SH-SY5Y (cell line): ENCODE results near the gene GRM2.

Source experiments
- GATA2 ChIP-seq: IDR thresholded peaks from 2 replicates; pipeline ENCODE4 v1.6.1; 2011; ENCODE audit warnings: mild to moderate bottlenecking, low read depth, low read length
- GATA3 ChIP-seq: IDR thresholded peaks from 2 replicates; pipeline ENCODE4 v1.6.1; 2011; ENCODE audit warnings: low read depth, mild to moderate bottlenecking, low read length, moderate library complexity

DNA sequence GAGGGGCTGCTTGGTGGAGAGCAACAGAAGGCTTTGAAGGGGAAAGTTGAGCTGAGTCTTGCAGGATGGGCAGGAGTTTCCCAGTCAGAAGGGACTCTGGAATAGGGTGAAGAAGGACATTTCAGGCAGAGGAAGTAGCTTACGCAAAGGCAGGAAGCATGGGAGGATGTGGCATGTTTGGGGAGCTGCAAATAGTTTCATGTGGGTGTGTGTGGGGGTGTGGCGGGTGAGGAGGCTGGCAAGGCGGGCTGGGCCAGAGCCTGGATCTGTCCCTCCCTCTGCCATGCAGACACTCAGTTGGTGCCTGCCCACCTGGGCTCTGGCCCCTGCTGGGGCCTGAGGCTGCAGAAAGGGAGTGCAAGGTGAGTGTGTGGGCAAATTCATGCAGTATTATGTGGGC, 25.4 kb upstream of the GRM2 start:
- TF ChIP-seq GATA3, result no peak
- TF ChIP-seq GATA2, result no peak
